ENCODE results near the gene UBE2G2. TPM values are rescaled to one million over a fixed set of nuclear protein-coding genes. Genes with fewer than 3 reads are reported as not detected.

UBE2G2 gene
- total and polyA plus RNA-seq, 2 of the 4 experiments (the other 2 are of a cell fraction), result 65.4 to 91.7 TPM

DNA sequence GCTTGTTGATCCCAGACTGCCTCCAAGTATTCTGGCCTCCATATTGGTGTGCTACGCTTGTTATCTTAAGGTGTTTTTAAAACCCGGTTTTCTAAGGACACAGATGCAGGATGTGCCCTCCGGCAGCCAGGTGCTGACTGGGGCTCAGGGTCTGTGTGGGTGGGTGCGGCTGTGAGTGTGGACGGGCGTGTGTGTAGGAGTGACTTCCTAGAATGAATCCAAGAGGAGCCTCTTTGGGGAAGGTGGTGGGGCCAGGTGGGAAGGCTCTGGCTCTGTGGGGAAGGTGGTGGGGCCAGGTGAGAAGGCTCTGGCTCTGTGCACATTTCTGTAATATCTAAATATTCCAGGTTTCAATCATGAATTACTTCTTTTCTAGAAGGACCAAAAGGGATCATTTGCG lies 77.4 kb downstream of the UBE2G2 start:
- Histone ChIP-seq H2BK5ac (ENCODE audit: low read depth, low read length, poor library complexity, severe bottlenecking) (no peak overlapping the region), H4K5ac (ENCODE audit: low read depth, low read length) (no peak overlapping the region), H2BK15ac (ENCODE audit: low read depth, low read length) (no peak overlapping the region), H3K18ac (ENCODE audit: low read depth, low read length) (no peak overlapping the region), H2BK120ac (ENCODE audit: low read depth, low read length) (no peak overlapping the region), H3K27ac (ENCODE audit: insufficient read depth, low read length) (no peak overlapping the region), H3K9me1 (ENCODE audit: insufficient read depth, low read length) (no peaks in the 10 kb centered on the region), H3K9ac (ENCODE audit: low read depth, low read length) (no peak overlapping the region), H3K27me3 (ENCODE audit: control insufficient read depth, insufficient read depth, low read length) (peaks cover 38% of the 10 kb centered on the region), H3K36me3 (ENCODE audit: control insufficient read depth, insufficient read depth, low read length) (no peaks in the 10 kb centered on the region), H2AK9ac (replicated peaks; ENCODE audit: low read depth, low read length, poor library complexity) (no peak overlapping the region), H2AK5ac (ENCODE audit: low read depth, low read length) (no peak overlapping the region), H3K4ac (ENCODE audit: low read depth, low read length) (no peak overlapping the region), H3K4me1 (ENCODE audit: control insufficient read depth, insufficient read depth, low read length) (no peaks in the 10 kb centered on the region), H4K8ac (ENCODE audit: low read depth in 2 of 2, low read length in 2 of 2) (no peak overlapping the region), H3K9me3 (ENCODE audit: control insufficient read depth, insufficient read depth, low read length) (no peaks in the 10 kb centered on the region), H3K4me3 (ENCODE audit: insufficient read depth, low read depth, low read length) (no peak overlapping the region), H2BK20ac (ENCODE audit: low read depth, low read length) (no peak overlapping the region), H4K91ac (ENCODE audit: insufficient read depth, low read depth, low read length) (no peak overlapping the region), H3K14ac (replicated peaks; ENCODE audit: low read depth, low read length) (no peak overlapping the region), H3K23ac (ENCODE audit: low read depth, low read length) (no peak overlapping the region), H3K4me2 (ENCODE audit: low read depth, low read length) (no peak overlapping the region), H2AFZ (replicated peaks; ENCODE audit: low read length, poor library complexity) (no peak overlapping the region), H3K56ac (ENCODE audit: extremely low read depth, insufficient read depth, low read length) (no peak overlapping the region), H4K20me1 (ENCODE audit: insufficient read depth, low read length) (no peaks in the 10 kb centered on the region), H3K79me1 (ENCODE audit: low read depth in 1 of 2, low read length in 2 of 2) (no peaks in the 10 kb centered on the region)
- ChIA-PET POLR2A (ENCODE audit: unreplicated experiment) (no interaction called here), CTCF (no interaction called here)
- in situ Hi-C loops (cut with MboI; ENCODE audit: low sequenced_read_pairs), result no loop called here
- BruUV-seq (replicated peaks), result no TSS peak
- TF ChIP-seq POLR2A (IDR thresholded peaks at IDR 0.05; ENCODE audit: low read depth, low read length) (no peak), RFX5 (IDR thresholded peaks at IDR 0.05; ENCODE audit: low read depth, low read length) (no peak), MXI1 (IDR thresholded peaks at IDR 0.05; ENCODE audit: borderline replicate concordance, low read depth, low read length) (no peak), CTCF (conservative IDR thresholded peaks at IDR 0.05; ENCODE audit: low read depth, low read length) (no peak), SMC3 (IDR thresholded peaks at IDR 0.05; ENCODE audit: low read depth, low read length) (no peak), RCOR1 (IDR thresholded peaks at IDR 0.05; ENCODE audit: insufficient replicate concordance, low read length) (no peak), RAD21 (IDR thresholded peaks at IDR 0.05; ENCODE audit: low read length) (no peak), FOS (IDR thresholded peaks at IDR 0.05; ENCODE audit: low read depth, low read length) (no peak), CEBPB (IDR thresholded peaks at IDR 0.05; ENCODE audit: low read depth, low read length) (no peak), USF2 (IDR thresholded peaks at IDR 0.05; ENCODE audit: low read depth, low read length) (no peak), MAZ (IDR thresholded peaks at IDR 0.05; ENCODE audit: borderline replicate concordance, low read depth, low read length) (no peak), MAFK (IDR thresholded peaks at IDR 0.05; ENCODE audit: low read depth, low read length) (no peak), NFE2L2 (IDR thresholded peaks at IDR 0.05; ENCODE audit: low read depth, low read length) (no peak), BHLHE40 (IDR thresholded peaks at IDR 0.05; ENCODE audit: low read depth, low read length) (no peak)
- TF ChIP-seq, protein P1, sequence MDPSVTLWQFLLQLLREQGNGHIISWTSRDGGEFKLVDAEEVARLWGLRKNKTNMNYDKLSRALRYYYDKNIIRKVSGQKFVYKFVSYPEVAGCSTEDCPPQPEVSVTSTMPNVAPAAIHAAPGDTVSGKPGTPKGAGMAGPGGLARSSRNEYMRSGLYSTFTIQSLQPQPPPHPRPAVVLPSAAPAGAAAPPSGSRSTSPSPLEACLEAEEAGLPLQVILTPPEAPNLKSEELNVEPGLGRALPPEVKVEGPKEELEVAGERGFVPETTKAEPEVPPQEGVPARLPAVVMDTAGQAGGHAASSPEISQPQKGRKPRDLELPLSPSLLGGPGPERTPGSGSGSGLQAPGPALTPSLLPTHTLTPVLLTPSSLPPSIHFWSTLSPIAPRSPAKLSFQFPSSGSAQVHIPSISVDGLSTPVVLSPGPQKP (IDR thresholded peaks at IDR 0.05; ENCODE audit: borderline replicate concordance, low read depth, low read length), result no peak
- no peak for ATAC-seq (ENCODE audit: low read depth)
- no peak for DNase-seq
- 70% methylated on average over 2 of the region's 7 CpGs; no CpG with 5 or more reads in 1 of the 2 experiments for WGBS, 2 experiments (ENCODE audit: extremely low coverage in 2 of 2, insufficient read length in 1 of 2)
- dilution Hi-C loops (cut with HindIII; ENCODE audit: low sequenced_read_pairs, unreplicated experiment), result no loop called here
- intact Hi-C loops (cut with micrococcal nuclease), result no loop called here
